IPS-18c (cell line): ENCODE results near the gene C2orf49.

ENCODE experiments used
- H3K4me3 ChIP-seq: 2 replicates; pipeline ENCODE4 v1.7.0; 2013; ENCODE audit warnings: low read depth, mild to moderate bottlenecking, low read length, moderate library complexity; ENCODE audit not compliant: insufficient read depth
- H3K9me3 ChIP-seq: one replicate; pipeline ENCODE4 v1.6.1; 2013; ENCODE audit warnings: mild to moderate bottlenecking, low read length, moderate library complexity; ENCODE audit not compliant: control insufficient read depth, insufficient read depth

C2orf49 gene

DNA sequence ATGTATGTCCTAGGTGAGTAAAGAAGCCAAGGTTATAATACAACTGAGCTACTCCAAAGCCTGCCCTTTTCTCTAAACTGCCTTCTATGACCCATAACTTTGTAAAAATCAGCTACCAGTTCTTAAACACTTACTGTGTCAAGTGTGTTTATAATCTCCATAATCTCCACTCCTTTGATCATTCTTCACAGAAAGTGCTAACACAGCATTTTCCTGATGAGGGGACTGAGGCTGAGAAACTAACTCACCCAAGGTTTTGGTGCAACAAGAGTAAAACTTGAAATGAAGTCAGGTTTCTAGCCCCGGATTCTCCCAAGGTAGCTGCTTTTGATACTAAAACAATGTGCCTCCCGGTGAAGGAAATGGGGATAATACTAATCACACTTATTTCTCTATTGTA is 1.9 kb upstream of the C2orf49 start:
- Histone ChIP-seq H3K9me3 (no peaks in the 10 kb centered on the region), H3K4me3 (no peak overlapping the region)

DNA sequence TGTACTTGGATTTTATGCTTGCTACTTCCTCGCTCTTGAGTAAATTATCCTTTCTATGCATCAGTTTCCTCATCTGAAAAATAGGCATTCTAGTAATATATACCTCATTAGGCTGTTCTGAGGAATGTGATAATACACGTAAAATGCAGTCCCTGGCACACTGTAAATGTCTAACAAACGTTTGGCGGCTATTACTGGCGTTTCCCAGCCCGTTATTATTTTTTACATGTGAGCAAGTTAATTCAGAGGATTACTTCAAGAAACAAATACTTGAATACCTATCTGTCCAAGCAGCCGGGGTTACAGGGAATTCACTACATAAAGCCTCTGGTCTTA is 586 bp upstream of the C2orf49 start:
- peak overlapping the region; percentile 73 for H3K4me3 ChIP-seq

DNA sequence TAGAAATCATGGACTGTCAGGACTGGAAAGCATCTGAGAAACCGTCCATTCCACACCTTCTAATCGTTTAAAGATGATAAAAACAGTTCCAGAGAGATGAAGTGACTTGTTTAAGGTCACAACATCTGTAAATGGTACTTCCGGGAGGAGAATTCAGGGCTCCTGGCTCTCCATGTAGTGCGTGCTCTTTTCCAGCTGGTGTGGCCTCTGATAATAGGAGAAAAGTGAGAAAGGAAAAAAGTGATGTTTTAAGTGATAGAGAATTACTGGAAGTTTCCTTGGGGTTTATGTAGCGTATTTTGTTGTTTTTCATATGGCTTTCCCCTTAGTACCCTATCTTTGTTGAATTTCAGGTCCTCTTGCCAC is 663 bp downstream of the C2orf49 start:
- Histone ChIP-seq H3K4me3 (peak overlapping the region; percentile 73), H3K9me3 (no peaks in the 10 kb centered on the region)

More for the DNA sequence above, 586 bp upstream of the C2orf49 start:
- H3K9me3 ChIP-seq: no peaks in the 10 kb centered on the region

DNA sequence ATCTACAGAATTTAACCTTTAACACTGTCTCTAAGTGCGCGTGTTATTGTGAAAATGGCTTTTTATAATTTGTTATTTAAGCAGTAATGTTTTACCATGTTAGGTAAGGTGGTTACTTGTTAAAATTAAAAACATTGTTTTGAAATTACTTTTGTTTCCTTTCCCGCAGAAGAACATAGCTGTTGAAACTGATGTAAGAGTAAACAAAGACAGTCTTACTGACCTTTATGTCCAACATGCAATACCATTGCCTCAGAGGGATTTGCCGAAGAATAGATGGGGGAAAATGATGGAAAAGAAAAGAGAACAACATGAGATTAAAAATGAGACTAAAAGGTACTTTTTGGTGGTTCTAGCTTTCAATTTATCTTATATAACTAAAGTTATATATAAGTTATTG is 2.1 kb downstream of the C2orf49 start:
- no peaks in the 10 kb centered on the region for H3K9me3 ChIP-seq
- no peak overlapping the region for H3K4me3 ChIP-seq

DNA sequence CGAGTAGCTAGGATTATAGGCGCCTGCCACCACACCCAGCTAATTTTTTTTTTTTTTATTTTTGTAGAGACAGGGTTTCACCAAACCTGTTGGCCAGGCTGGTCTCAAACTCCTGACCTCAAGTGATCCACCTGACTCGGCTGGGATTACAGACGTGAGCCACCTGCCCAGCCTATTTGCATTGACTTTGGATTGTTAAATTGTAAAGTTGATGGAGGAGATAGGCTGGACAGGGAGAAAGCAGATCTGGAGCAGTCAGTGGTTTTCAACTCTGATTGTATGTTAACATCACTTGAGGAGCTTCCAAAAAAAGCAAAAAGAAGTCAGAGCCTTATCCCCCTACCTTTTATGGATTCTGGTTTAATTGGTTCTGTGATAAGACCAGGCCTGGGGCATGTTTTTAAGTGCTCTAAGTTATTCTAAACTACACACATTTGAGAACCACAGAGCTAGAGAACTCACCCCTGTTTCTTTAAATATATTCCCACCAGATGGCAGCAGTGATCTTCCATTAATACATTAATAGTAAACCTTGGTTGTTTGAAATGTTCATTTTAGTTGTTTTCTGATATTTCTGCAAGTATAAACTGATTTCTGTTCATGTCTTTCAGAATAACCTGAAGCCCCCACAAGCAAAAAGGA is 7.5 kb downstream of the C2orf49 start:
- no peaks in the 10 kb centered on the region for H3K9me3 ChIP-seq
- H3K4me3 ChIP-seq: no peak overlapping the region

DNA sequence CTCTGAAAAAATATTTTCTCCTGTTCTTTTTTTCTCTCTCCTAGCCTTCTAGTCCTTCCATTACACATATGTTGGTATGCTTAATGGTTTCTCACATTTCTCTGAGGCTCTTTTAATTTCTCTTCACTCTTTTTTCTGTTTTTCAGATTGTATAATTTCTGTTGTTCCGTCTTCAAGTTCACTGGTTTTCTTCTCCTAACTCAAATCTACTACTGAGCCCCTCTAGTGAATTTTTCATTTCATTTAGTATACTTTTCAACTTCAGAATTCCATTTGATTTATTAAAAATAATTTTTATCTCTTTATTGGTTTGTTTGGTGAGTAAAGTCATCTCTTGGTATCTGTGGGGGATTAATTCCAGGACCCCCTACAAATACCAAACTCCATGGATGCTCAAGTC is 19.8 kb downstream of the C2orf49 start:
- Histone ChIP-seq H3K9me3 (no peaks in the 10 kb centered on the region), H3K4me3 (no peak overlapping the region)

DNA sequence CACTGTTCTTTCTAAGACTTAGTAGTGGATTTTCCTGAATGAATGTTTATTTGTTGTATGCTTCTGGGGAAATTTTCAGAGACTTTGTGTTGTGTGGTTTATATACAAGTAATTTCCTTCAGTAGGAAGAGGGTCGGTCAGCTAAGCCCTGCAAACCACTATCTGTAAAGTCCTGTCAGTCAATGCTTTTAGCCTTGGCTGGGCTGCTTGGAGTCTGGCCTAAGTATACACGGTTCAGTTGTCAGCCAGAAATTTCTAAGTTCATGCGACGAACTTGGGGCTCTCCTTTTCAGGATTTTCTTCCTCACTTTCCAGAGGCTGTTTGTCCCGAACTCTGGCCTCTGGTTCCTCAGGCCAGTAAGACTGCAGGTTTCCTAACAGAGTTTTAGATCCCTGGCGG is 21.3 kb downstream of the C2orf49 start:
- H3K4me3 ChIP-seq: no peak overlapping the region
- no peaks in the 10 kb centered on the region for H3K9me3 ChIP-seq

DNA sequence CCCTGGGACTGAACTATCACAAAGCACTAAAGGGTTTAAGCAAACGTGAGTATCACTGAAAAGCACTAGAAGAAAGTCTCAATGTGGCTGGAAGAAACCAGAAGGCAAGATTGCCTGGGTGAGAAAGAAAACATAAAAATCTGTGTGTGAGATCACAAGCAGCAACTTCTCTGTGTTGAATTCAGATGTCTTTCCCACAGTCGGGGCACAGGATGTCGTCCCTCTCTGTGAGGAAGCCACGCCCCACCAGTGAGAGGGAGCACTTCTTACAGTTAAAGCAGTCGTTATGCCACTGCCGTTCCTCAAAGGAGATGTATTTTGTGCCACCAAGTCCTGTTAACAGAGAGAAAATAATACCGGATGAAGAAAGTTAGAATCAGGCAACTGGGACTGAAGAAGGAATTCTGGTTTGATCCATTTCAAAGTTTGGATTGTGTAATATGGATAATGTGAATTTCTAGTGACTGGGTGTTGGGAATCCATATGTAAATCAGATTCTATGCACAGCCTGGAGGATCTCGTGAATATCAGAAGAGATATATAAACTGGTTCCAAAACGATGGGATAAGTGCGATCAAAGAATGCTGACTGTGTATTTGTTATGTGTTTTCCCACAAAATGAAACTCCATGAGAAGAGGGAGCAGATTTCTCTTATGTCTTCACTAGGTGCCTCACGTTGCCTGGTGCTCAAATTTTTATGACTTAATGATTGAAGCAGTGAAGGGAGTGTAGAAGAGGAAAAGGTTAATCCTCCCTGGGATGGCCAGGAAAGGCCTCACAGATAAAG is 24.0 kb downstream of the C2orf49 start:
- Histone ChIP-seq H3K4me3 (no peak overlapping the region), H3K9me3 (no peaks in the 10 kb centered on the region)

DNA sequence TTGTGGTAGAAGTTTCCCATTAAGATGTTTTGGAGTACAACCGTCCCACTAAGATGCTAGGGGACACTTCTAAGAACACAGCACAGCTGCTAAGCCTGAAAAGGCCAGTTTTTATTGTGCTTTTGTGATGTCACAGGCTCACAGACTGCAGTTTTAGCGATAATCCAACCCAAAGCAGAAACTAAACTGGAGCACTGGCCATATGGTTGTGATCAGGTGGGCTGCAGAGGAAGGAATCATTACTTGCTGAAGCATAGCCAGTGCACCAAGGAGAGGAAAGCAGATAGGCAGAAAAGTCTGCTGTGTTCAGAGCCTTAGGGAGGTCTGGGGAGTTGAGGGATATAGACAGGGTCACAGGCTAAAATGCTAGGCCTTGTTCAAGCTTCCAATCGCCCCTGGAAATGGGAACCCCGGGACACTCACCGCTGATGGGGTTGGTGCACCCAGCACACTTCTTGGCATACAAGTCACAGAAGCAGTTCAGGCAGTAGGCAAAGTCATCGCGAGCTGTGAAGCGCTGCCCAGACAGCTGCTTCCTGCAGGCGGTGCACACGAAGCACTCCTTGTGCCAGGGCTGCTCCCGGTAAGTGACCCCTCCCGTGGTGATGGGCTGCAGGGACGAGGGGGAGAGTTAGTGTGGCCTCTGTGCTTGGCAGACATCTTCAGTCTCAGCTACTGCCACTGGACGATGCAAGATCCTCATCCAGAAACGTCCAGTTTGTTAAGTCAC is 25.7 kb downstream of the C2orf49 start:
- H3K4me3 ChIP-seq: no peak overlapping the region

DNA sequence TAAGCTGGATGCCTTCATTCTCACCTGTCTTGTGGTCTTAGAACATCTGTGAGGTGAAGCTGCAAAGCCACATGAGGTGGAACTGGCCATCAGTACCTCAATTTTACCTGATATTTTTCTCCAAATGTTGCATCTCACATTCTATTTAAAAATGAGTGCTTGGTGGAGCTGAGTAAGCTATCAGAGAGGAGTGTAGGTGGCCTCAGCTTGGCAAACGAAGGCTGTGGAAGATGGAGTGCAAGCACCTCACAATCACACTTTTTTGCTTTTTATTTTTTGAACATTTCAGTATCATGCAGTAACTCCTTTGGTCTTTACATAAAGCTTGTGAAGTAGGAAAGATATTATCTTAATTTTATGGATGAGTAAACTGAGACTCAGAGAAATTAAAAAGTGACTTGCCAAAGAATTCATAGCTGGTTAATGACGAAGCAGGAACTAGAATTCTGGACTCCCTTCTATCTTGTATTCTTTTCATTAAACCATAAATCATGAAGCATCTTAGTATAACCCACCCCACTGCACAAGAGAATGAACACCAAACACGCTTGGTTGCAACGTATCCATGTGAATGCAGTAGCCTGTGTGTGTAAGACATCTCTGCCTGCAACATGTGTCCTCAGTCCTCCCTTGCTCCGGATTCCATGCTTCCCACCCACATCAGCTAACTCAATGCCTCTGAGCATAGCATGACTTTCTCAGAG is 27.2 kb downstream of the C2orf49 start:
- Histone ChIP-seq H3K9me3 (no peaks in the 10 kb centered on the region), H3K4me3 (no peak overlapping the region)

More for the DNA sequence above, 25.7 kb downstream of the C2orf49 start:
- no peaks in the 10 kb centered on the region for H3K9me3 ChIP-seq

DNA sequence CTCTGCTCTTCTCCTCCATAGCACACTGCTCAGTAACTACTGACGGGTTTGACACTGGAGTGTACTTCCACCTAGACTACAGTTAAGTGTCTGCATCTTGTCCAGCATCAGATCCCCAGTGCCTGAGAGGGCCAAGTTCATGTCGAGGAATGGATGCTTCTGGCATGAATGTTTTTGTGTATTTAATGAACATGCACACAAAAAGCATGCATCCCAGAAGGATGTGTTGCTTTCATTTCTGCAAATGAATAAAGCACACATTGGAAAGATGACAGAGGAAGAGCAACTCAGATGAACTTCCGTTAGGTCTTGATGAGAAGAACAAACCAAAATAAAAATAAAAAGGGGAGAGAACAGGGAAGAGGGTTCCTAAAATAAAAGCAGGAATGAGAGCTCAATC is 27.9 kb downstream of the C2orf49 start:
- H3K9me3 ChIP-seq: no peaks in the 10 kb centered on the region

DNA sequence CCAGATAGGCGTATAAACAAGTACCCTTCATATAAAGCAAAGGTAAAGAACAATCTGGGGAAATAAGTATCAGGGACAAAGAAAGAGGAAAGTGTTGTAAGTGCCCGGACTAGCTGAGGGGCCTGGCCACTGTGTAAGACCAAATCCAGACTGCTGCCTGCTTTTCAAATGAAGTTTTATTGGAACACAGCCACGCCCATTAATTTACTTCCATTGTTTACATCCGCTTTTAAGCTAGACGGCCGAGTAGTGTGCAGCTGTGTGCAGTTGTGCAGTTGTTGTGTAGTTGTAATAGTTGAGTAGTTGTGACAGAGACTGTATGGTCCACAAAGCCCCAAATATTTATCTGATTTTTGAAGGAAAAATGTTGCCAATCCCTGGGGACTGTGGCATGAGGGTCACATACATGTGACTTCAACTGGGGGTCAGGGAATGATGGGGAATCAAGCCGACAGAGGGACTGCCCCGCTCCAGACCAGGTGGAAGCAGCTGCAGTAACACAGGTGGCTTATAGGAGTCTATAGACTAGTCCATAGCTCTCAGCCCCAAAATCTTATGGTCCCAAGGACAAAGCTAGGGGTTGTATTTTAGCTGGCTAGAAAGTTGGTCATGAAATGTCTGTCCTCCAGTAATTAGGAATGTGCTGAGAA is 31.5 kb downstream of the C2orf49 start:
- no peaks in the 10 kb centered on the region for H3K9me3 ChIP-seq
- H3K4me3 ChIP-seq: no peak overlapping the region

More for the DNA sequence above, 27.9 kb downstream of the C2orf49 start:
- H3K4me3 ChIP-seq: no peak overlapping the region

DNA sequence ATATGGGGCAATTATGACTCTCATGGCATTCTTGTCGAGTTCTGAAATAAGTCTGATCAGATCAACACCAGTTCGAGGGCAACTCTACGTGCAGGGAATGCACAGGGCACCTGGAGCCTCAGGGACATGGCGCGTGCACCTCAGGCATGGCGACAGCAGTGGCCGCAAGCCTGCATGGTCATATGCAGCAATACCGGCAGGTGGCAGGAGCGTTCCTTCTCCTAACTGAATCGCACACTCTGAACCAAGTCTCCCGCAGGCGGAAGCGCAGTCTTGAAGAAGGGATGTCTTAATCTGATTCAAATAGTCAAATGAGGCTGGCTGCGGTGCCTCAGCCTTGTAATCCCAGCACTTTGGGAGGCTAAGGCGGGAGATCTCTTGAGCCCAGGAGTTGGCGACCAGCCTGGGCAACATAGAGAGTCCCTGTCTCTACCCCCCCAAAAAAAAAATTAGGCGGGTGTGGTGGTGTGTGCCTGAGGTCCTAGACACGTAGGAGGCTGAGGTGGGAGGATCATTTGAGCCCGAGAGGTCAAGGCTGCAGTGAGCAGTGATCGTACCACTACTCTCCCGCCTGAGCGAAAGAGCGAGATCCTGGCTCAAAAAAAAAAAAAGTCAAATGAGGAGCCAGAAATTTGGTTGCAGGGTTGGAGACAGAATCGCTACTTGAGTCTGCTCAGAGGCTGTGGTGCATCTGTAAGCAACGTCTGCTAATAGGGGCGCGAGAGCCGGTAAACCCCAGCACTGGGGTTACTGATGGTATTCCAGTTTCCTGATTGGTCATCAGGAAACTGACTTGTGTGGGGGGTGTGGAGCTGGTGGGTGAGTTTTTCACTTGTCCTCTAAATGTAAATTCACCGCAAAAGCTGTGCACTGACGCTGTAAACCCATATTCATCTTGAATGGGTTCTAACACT is 32.7 kb downstream of the C2orf49 start:
- Histone ChIP-seq H3K4me3 (no peak overlapping the region), H3K9me3 (no peaks in the 10 kb centered on the region)

DNA sequence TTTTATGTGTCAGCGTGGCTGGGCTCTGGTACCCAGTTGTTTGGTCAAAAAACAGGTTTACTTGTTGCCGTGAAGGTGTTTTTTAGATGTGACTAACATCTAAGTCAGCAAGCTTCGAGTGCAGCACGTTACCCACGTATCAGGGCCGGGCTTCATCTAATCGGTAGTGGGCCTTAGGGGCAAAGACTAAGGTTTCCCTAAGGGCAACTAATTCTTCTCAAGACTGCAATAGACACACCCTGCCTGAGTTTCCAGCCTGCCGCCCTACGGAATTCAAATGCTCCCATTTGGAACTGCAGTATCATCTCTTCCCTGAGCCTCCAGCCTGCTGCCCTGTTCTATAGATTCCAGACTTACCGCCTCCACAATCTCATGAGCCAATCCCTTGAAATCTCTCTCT is 33.8 kb downstream of the C2orf49 start:
- Histone ChIP-seq H3K9me3 (no peaks in the 10 kb centered on the region), H3K4me3 (no peak overlapping the region)

DNA sequence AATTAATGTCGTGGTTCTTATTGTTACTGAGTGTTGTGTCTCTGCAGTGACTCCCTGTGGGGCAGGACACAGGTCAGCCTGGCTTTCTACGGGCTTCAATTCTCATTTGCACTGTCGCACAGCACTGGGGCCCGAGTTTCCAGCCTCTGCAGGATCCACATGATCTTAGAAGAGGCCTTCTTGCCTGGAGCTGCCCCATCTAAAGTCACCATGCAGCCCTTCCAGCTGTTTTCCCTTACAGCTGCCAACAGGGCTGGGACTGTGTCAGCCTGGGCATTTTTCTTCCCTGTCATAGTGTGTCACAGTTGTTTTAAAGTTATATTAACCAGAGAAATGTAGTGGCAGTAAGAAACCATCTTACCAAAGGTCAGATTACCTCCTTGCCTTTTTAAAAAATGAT is 34.5 kb downstream of the C2orf49 start:
- H3K9me3 ChIP-seq: no peaks in the 10 kb centered on the region
- H3K4me3 ChIP-seq: no peak overlapping the region

DNA sequence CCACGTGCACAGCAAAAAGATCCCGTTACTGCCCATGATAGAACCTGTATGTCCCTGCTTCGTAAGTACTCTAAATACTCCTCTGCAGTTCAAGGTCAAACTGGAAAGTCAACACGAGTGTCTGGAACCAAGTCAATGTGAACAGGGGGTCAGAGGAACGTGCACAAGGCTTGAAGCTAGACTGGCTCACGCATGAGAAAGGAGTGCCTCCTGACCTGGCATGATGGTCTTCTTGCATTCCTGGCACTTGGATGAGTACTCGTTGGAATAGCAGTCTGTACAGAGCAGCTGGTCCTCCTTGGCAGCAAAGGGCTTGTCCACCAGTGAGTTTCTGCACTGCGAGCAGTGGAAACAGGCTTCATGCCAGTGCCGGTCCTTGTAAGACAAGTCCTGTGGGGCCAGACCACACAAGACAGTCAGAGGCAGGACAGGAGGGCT is 36.0 kb downstream of the C2orf49 start:
- H3K4me3 ChIP-seq: no peak overlapping the region
- no peaks in the 10 kb centered on the region for H3K9me3 ChIP-seq
